ENCODE measurements around the gene LITAFD.

Gene LITAFD

GRCh38 chr16:8924214-8924613 is 42.1 kb downstream of the LITAFD start:
- DNase-seq, result no peak

- DNase-seq, result no peak
Measured at GRCh38 chr16:8925455-8925854, 43.3 kb downstream of the LITAFD start.

- no peak for DNase-seq
Measured at GRCh38 chr16:8926827-8927226, 44.7 kb downstream of the LITAFD start.

- DNase-seq, result no peak
Measured at GRCh38 chr16:8928467-8928957, 46.4 kb downstream of the LITAFD start.

GRCh38 chr16:8929086-8929748 is 47.1 kb downstream of the LITAFD start:
- no peak for DNase-seq

- DNase-seq, result no peak
Measured at GRCh38 chr16:8931859-8932258, 49.7 kb downstream of the LITAFD start.

- DNase-seq, result no peak
Measured at GRCh38 chr16:8934601-8935000, 52.5 kb downstream of the LITAFD start.

Measured in GF-D8 (cell line).